GM12874 (cell line): ENCODE measurements around the gene SMG5.

Experiments
- TF ChIP-seq, protein P1 (sequence below): IDR thresholded peaks from 2 replicates; pipeline ENCODE4 v1.5.1; 2011; ENCODE audit warnings: low read depth, mild to moderate bottlenecking, control low read depth, low read length, moderate library complexity; ENCODE audit not compliant: insufficient read depth

The SMG5 gene

DNA sequence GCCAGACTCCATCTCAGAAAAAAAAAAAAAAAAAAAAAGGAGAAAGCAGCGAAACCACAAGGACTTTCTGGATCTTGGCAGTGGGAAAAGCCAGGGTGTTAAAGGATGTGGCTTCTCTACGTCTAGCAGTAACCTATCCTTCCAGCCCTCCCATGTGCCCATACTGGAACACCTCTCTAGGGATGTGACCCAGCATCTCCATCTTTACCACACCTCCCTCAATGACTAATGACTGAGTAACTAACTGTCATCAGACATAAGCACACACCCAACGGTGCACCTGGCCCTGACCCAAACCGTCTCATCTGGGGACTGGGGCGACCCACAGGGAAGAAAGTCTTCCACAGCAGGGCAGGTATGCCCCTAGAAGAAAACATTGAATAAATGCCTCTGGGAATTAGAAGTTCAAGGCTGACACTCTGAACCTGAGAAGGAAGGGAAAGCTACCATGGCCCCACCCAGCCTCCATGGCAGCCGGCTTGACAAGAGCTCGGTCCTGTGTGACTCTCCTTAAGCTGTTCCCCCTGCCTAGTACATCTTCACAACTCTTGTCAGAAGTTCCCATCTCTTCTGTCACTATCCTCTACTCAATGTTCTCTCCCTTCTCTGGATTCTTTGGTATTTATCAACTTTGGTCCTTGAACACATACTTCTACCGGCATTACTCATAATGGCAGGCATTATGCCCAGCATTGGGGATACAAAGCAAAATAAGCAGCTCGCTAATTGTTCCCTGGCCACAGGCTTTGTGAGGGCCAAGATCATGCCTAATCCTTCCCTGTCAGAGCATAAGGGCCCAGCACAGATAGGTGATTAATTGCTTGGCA lies 20.0 kb downstream of the SMG5 start:
- TF ChIP-seq, protein P1, sequence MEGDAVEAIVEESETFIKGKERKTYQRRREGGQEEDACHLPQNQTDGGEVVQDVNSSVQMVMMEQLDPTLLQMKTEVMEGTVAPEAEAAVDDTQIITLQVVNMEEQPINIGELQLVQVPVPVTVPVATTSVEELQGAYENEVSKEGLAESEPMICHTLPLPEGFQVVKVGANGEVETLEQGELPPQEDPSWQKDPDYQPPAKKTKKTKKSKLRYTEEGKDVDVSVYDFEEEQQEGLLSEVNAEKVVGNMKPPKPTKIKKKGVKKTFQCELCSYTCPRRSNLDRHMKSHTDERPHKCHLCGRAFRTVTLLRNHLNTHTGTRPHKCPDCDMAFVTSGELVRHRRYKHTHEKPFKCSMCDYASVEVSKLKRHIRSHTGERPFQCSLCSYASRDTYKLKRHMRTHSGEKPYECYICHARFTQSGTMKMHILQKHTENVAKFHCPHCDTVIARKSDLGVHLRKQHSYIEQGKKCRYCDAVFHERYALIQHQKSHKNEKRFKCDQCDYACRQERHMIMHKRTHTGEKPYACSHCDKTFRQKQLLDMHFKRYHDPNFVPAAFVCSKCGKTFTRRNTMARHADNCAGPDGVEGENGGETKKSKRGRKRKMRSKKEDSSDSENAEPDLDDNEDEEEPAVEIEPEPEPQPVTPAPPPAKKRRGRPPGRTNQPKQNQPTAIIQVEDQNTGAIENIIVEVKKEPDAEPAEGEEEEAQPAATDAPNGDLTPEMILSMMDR: no peak

GRCh38 chr1:156260896-156261295 lies 21.7 kb downstream of the SMG5 start:
- TF ChIP-seq, protein P1: no peak

DNA sequence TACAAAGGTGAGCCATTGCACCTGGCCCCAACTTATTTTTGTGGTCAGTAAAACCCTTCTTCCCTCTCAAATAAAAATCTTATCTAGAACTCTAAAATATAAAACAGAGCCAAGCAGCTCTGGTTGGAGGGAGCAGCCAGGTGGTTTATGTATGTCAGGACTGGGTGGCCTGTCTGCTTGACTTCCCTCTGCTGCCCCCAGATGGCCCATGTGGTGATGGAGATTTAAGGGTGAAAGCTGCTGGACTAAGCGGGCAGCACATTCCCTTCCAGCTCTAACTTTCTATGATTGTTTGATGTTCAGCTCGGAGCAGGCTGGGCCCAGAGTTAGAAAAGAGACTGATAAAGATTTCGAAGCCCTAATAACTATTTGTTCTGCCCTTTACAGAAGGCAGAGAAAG lies 22.8 kb downstream of the SMG5 start:
- TF ChIP-seq, protein P1: no peak

DNA sequence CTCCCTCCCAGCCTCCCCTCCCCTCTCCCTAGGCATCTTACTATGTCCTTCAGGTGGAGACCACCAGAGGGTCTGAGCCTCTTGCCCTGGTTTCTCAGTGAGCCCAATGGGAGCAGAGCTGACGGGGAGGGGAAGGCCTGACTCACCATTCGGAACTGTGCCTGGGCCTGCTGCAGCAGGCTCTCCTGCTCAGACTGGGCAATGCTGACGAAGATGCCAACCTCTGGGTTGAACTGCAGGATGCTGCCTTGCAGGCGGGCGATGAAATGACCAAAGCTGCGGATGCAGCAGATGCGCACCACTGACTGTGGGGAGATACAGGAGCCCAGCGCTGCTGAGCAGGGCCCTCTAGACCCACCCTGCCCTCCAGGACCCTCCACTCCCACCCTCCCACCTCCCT lies 23.8 kb downstream of the SMG5 start:
- TF ChIP-seq, protein P1: no peak

DNA sequence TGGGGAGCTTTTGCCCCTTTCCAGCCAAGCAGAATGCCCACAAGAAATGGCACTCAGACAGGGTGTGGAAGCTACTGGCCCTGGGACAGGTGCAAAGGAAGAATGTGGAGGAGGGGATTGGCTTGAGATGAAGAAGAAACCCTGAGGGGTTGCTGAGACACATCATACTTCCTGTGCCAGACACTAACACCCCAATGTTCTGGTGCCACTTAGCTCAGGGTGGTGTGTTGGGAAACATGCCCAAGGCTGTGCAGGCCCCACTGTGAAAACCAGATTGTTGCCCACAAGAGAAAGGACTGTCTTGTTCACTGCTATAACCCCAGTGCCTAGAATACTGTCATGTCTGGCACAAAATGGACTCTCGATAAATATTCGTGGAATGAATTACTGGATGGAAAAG lies 24.9 kb downstream of the SMG5 start:
- TF ChIP-seq, protein P1: no peak

- TF ChIP-seq, protein P1: no peak
Observed at GRCh38 chr1:156253634-156254033, 29.0 kb downstream of the SMG5 start.

GRCh38 chr1:156251527-156251926 lies 31.1 kb downstream of the SMG5 start:
- TF ChIP-seq, protein P1: no peak

DNA sequence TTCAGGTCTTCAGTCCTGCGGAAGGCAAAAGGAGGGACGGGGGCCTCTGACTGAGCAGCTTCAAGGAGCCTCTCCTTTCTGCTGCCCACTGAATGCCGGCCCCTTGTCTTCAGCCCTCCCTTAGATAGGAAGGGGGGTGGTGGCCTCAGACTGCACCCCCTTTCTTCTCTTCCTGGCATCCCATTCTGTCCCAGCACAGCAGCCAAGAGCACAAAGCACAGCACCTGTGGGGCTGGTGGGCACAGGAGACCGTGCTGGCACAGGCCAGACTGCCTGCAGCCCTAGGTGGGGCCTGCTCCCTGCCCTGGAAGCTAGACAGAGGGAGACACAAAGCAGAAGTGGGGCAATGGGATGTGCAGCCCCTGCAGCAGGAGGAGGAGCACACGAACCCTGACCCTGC lies 33.0 kb downstream of the SMG5 start:
- TF ChIP-seq, protein P1: no peak
